Stimulated activated naive CD4-positive, alpha-beta T cell treated with Interleukin-2 at 50 U/mL for 16 hours (primary cell): ENCODE measurements around the gene SUGP1.
"Not testable (repeated sequence)": the region's sequence is repeated elsewhere in the genome, so short reads cannot be mapped to it uniquely, and the experiment has no call there.

Experiments
- DNase-seq: peaks from one replicate; lab custom pipeline; 2025; lab: John Stamatoyannopoulos, UW

The SUGP1 gene

GRCh38 chr19:19320361-19321140, at the start of gene SUGP1, which contains the start of gene MAU2:
TSS of gene SUGP1 (minus strand) at chr19:19320509. CDS start at chr19:19320496, 13 bp downstream.
TSS of gene MAU2 (plus strand) at chr19:19320829. CDS start at chr19:19320860, 31 bp downstream.
- DNase-seq, result peak; percentile 91

GRCh38 chr19:19368087-19368486, 47.8 kb upstream of the SUGP1 start:
- no peak for DNase-seq

GRCh38 chr19:19366434-19367396, 46.4 kb upstream of the SUGP1 start:
- peak; percentile 56 for DNase-seq

GRCh38 chr19:19362075-19362474, 41.8 kb upstream of the SUGP1 start:
- DNase-seq, result no peak

GRCh38 chr19:19361075-19361594, 40.8 kb upstream of the SUGP1 start:
- DNase-seq, result peak; percentile 57

GRCh38 chr19:19356901-19357566, 36.7 kb upstream of the SUGP1 start:
- DNase-seq, result no peak

- no peak for DNase-seq
Measured at GRCh38 chr19:19356500-19356899, 36.2 kb upstream of the SUGP1 start.

- DNase-seq, result no peak
Measured at GRCh38 chr19:19355606-19356139, 35.4 kb upstream of the SUGP1 start.

- no peak for DNase-seq
Measured at GRCh38 chr19:19354932-19355331, 34.6 kb upstream of the SUGP1 start.

GRCh38 chr19:19354007-19354406, 33.7 kb upstream of the SUGP1 start:
- no peak for DNase-seq

GRCh38 chr19:19352823-19353222, 32.5 kb upstream of the SUGP1 start:
- no peak for DNase-seq

GRCh38 chr19:19350756-19351155, 30.4 kb upstream of the SUGP1 start:
- not testable (repeated sequence) for DNase-seq

- DNase-seq, result no peak
Measured at GRCh38 chr19:19349365-19349764, 29.1 kb upstream of the SUGP1 start.

GRCh38 chr19:19348266-19348665, 28.0 kb upstream of the SUGP1 start:
- DNase-seq, result no peak

- no peak for DNase-seq
Measured at GRCh38 chr19:19347401-19348110, 27.2 kb upstream of the SUGP1 start.

GRCh38 chr19:19345970-19346369, 25.7 kb upstream of the SUGP1 start:
- DNase-seq, result no peak

GRCh38 chr19:19345232-19345631, 24.9 kb upstream of the SUGP1 start:
- no peak for DNase-seq

GRCh38 chr19:19343762-19344161, 23.5 kb upstream of the SUGP1 start:
- no peak for DNase-seq

- no peak for DNase-seq
Measured at GRCh38 chr19:19343016-19343362, 22.7 kb upstream of the SUGP1 start.

GRCh38 chr19:19342086-19343015, 22.0 kb upstream of the SUGP1 start:
- no peak for DNase-seq
